Activated naive CD8-positive, alpha-beta T cell treated with anti-CD3 and anti-CD28 coated beads, Interleukin-2, amount 10 ng/mL, durations not matched to agents 7 days and 5 days (primary cell): ENCODE data around the gene ZC3H7A. TPM values are rescaled to one million over a fixed set of nuclear protein-coding genes. Genes with fewer than 3 reads are reported as not detected.
"Not testable (repeated sequence)": the region's sequence is repeated elsewhere in the genome, so short reads cannot be mapped to it uniquely, and the experiment has no call there.

ENCODE experiments used
- ATAC-seq: fragments of 150-1000 bp; cut with Tn5 transposase; one replicate; pipeline ENCODE4 v1.10.0; 2021; ENCODE audit warnings: low read depth, moderate library complexity
- POLR2A ChIA-PET: fragments of 350-600 bp; sonication (Branson Sonifier 250); formaldehyde crosslinking; loops from one replicate; lab custom pipeline; 2021; ENCODE audit warnings: antibody characterized with exemption; lab: Charles Lee
- DNase-seq: peaks from one replicate; pipeline ENCODE4 v3.0.0; 2021
- H3K27ac Mint-ChIP-seq: one replicate; pipeline ENCODE4 v1.8.0; 2022; ENCODE audit warnings: mild to moderate bottlenecking, mixed read lengths
- H3K27me3 Mint-ChIP-seq: one replicate; pipeline ENCODE4 v1.8.0; 2022; ENCODE audit warnings: mild to moderate bottlenecking, moderate library complexity, mixed read lengths
- H3K36me3 Mint-ChIP-seq: one replicate; pipeline ENCODE4 v1.8.0; 2021; ENCODE audit warnings: mild to moderate bottlenecking, mixed read lengths
- H3K4me1 Mint-ChIP-seq: one replicate; pipeline ENCODE4 v1.8.0; 2021; ENCODE audit warnings: mixed read lengths
- H3K4me3 Mint-ChIP-seq: one replicate; pipeline ENCODE4 v1.8.0; 2022; ENCODE audit warnings: mild to moderate bottlenecking, moderate library complexity, mixed read lengths
- H3K9me3 Mint-ChIP-seq: one replicate; pipeline ENCODE4 v1.8.0; 2021; ENCODE audit warnings: mixed read lengths
- total RNA-seq, 2 experiments: library from RNA; stranded (reverse); gene quantifications; one replicate each; pipeline ENCODE4 v1.2.3, GENCODE V29; 2021

ZC3H7A gene
- total RNA-seq, 2 experiments from 2014 or later = 73.1 to 82.5 TPM

GRCh38 chr16:11824362-11824761, 27.3 kb upstream of the ZC3H7A start:
- Mint-ChIP-seq H3K27ac (no peak overlapping the region), H3K4me3 (no peak overlapping the region), H3K27me3 (peaks cover 2% of the 10 kb centered on the region), H3K36me3 (no peaks in the 10 kb centered on the region), H3K4me1 (no peaks in the 10 kb centered on the region), H3K9me3 (no peaks in the 10 kb centered on the region)
- POLR2A ChIA-PET = no interaction called here
- DNase-seq (no peak), ATAC-seq (no peak)

DNA sequence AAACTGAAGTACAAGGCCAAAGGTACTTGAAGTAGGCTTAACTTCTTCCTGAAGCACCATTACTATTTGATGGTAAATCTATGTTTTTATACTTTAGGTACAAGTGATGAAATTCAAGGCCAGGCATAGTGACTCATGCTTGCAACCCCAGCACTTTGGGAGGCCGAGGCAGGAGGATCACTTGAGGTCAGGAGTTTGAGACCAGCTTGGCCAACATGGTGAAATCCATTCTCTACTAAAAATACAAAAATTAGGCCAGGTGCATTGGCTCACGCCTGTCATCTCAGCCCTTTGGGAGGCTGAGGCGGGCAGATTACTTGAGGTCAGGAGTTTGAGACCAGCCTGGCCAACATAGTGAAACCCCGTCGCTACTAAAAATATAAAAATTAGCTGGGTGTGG, 26.6 kb upstream of the ZC3H7A start:
- H3K4me1 Mint-ChIP-seq, POLR2A ChIA-PET, H3K36me3 Mint-ChIP-seq, H3K27me3 Mint-ChIP-seq, DNase-seq, H3K9me3 Mint-ChIP-seq, H3K4me3 Mint-ChIP-seq, ATAC-seq, H3K27ac Mint-ChIP-seq: not testable (repeated sequence)

GRCh38 chr16:11819798-11820197, 22.7 kb upstream of the ZC3H7A start:
- DNase-seq = no peak
- no peak for ATAC-seq
- Mint-ChIP-seq H3K36me3 (no peaks in the 10 kb centered on the region), H3K27me3 (peaks cover 6% of the 10 kb centered on the region), H3K27ac (no peak overlapping the region), H3K4me3 (no peak overlapping the region), H3K4me1 (no peaks in the 10 kb centered on the region), H3K9me3 (no peaks in the 10 kb centered on the region)
- POLR2A ChIA-PET = no interaction called here

DNA sequence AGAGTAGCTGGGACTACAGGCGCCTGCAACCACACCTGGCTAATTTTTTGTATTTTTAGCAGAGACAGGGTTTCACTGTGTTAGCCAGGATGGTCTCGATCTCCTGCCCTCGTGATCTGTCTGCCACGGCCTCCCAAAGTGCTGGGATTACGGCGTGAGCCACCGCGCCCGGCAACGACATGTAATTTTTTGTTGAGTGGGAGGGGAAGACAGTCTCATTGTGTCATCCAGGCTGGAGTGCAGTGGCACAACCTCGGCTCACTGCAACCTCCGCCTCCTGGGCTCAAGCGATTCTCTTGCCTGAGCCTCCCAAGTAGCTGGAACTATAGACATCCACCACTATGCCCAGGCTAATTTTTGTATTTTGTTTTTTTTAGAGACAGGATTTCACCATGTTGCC, 21.9 kb upstream of the ZC3H7A start:
- ATAC-seq, H3K4me1 Mint-ChIP-seq, H3K36me3 Mint-ChIP-seq, POLR2A ChIA-PET, H3K4me3 Mint-ChIP-seq, H3K9me3 Mint-ChIP-seq, H3K27me3 Mint-ChIP-seq, H3K27ac Mint-ChIP-seq, DNase-seq: not testable (repeated sequence)

DNA sequence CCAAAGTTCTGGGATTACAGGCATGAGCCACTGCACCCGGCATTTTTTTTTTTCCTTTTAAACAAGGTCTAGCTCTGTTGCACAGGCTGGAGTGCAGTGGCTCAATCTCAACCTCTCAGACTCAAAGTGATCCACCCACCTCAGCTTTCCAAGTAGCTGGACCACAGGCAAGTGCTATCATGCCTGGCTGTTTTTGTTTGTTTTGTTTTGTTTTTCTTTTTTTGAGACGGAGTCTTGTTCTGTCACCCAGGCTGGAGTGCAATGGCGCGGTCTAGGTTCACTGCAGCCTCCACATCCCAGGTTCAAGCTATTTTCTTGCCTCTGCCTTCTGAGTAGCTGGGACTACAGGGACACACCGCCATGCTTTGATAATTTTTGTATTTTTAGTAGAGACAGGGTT, 19.1 kb upstream of the ZC3H7A start:
- ATAC-seq (no peak), DNase-seq (no peak)
- no peaks in the 10 kb centered on the region for H3K36me3 Mint-ChIP-seq
- no peak overlapping the region for H3K4me3 Mint-ChIP-seq
- no peak overlapping the region for H3K27ac Mint-ChIP-seq
- H3K9me3 Mint-ChIP-seq = no peaks in the 10 kb centered on the region
- POLR2A ChIA-PET = no interaction called here
- peaks cover 6% of the 10 kb centered on the region for H3K27me3 Mint-ChIP-seq
- H3K4me1 Mint-ChIP-seq = peaks cover 3% of the 10 kb centered on the region

DNA sequence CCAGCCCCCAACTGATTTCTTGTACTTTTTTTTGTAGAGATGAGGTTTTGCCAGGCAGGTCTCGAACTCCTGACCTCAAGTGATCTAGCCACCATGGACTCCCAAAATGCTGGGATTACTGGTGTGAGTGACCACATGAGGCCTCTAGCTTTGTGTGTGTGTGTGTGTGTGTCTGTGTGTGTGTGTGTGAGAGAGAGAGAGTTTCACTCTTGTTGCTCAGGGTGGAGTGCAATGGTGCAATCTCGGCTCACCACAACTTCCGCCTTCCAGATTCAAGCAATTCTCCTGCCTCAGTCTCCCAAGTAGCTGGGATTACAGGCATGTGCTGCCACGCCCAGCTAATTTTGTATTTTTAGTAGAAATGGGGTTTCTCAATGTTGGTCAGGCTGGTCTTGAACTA, 17.7 kb upstream of the ZC3H7A start:
- H3K9me3 Mint-ChIP-seq, H3K27me3 Mint-ChIP-seq, H3K27ac Mint-ChIP-seq, DNase-seq, H3K36me3 Mint-ChIP-seq, ATAC-seq, H3K4me3 Mint-ChIP-seq, POLR2A ChIA-PET, H3K4me1 Mint-ChIP-seq: not testable (repeated sequence)

DNA sequence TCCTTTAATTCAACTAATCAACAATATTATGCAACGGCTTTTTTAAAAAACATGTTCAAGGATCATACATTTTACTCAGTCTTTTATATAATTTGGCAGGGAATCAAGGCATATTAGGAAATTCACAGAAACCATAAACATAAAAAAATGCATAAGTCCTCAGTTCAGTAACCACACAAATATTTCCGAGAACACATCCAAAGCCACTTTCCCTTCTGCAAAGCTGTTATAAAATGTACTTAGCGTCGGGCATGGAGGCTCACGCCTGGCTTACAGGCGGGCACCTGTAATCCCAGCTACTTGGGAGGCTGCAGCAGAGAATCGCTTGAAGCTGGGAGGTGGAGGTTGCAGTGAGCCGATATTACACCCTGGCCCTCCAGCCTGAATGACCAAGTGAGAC, 9.7 kb upstream of the ZC3H7A start:
- no peak overlapping the region for H3K27ac Mint-ChIP-seq
- H3K9me3 Mint-ChIP-seq = peaks cover 2% of the 10 kb centered on the region
- ATAC-seq (no peak), DNase-seq (no peak)
- no peaks in the 10 kb centered on the region for H3K36me3 Mint-ChIP-seq
- POLR2A ChIA-PET = no interaction called here
- peaks cover 4% of the 10 kb centered on the region for H3K27me3 Mint-ChIP-seq
- H3K4me3 Mint-ChIP-seq = no peak overlapping the region
- H3K4me1 Mint-ChIP-seq = peaks cover 9% of the 10 kb centered on the region

DNA sequence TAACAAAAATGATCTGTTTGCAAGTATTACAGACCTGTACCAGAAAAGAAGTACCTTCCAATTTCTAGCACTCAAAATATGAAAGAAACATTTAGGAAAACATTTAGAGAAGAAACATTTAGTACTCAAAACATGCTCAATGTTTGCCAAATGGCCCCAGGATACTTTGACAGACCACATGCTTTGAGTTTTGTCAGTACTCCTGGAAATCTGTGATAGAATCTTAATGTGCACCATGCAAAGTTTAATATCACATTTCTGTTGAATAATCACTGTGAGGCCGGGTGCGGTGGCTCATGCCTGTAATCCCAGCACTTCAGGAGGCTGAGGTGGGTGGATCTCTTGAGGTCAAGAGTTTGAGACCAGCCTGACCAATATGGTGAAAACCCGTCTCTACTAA, 8.5 kb upstream of the ZC3H7A start:
- Mint-ChIP-seq H3K9me3 (peaks cover 2% of the 10 kb centered on the region), H3K36me3 (no peaks in the 10 kb centered on the region), H3K4me3 (no peak overlapping the region), H3K27me3 (peaks cover 4% of the 10 kb centered on the region), H3K4me1 (peaks cover 12% of the 10 kb centered on the region), H3K27ac (no peak overlapping the region)
- POLR2A ChIA-PET = no interaction called here
- no peak for DNase-seq
- no peak for ATAC-seq

- peaks cover 2% of the 10 kb centered on the region for H3K27me3 Mint-ChIP-seq
- no peak overlapping the region for H3K4me3 Mint-ChIP-seq
- POLR2A ChIA-PET = no interaction called here
- no peaks in the 10 kb centered on the region for H3K9me3 Mint-ChIP-seq
- H3K27ac Mint-ChIP-seq = no peak overlapping the region
- ATAC-seq (no peak), DNase-seq (no peak)
- peaks cover 4% of the 10 kb centered on the region for H3K36me3 Mint-ChIP-seq
- H3K4me1 Mint-ChIP-seq = peaks cover 32% of the 10 kb centered on the region
These were observed 4.5 kb upstream of the ZC3H7A start for GRCh38 chr16:11801481-11802021.

DNA sequence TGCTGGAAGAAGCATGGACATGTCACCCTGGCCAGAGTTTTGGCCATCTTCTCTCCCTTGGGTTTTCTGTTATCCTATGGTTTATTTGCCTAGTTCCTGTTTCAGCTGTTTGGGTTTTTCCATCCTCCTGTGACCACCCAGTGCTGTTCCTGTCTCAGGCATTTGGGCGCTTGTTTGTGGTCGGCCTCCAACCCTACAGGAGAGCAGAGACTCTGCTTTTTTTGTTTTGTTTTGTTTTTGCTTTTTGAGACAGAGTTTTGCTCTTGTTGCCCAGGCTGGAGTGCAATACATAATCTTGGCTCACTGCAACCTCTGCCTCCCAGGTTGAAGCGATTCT, 3.3 kb upstream of the ZC3H7A start:
- peak overlapping the region; percentile 91 for H3K4me3 Mint-ChIP-seq
- peak overlapping the region; percentile 44 for H3K27ac Mint-ChIP-seq
- no peak for ATAC-seq
- H3K36me3 Mint-ChIP-seq = peaks cover 8% of the 10 kb centered on the region
- no peak for DNase-seq
- H3K9me3 Mint-ChIP-seq = no peaks in the 10 kb centered on the region
- peaks cover 39% of the 10 kb centered on the region for H3K4me1 Mint-ChIP-seq
- POLR2A ChIA-PET = interaction anchor here (0.7 kb wide), 1 partner anchor 16 kb away, joined by 4 read pairs; no protein-coding TSS in a partner anchor
- peaks cover 2% of the 10 kb centered on the region for H3K27me3 Mint-ChIP-seq

GRCh38 chr16:11799509-11800381, 2.7 kb upstream of the ZC3H7A start:
- Mint-ChIP-seq H3K27me3 (peaks cover 2% of the 10 kb centered on the region), H3K36me3 (peaks cover 12% of the 10 kb centered on the region), H3K4me1 (peaks cover 45% of the 10 kb centered on the region), H3K27ac (peak overlapping the region; percentile 44), H3K9me3 (no peaks in the 10 kb centered on the region), H3K4me3 (peak overlapping the region; percentile 91)
- DNase-seq (no peak), ATAC-seq (no peak)
- POLR2A ChIA-PET = interaction anchor here (0.7 to 3.4 kb wide), 2 partner anchors 15 to 57 kb away, joined by 4 to 36 read pairs; partner anchors contain the start of gene TXNDC11

- DNase-seq = no peak
- peaks cover 15% of the 10 kb centered on the region for H3K36me3 Mint-ChIP-seq
- no peaks in the 10 kb centered on the region for H3K27me3 Mint-ChIP-seq
- POLR2A ChIA-PET = interaction anchor here (0.5 to 3.4 kb wide), 8 partner anchors 11 to 435 kb away, joined by 3 to 36 read pairs (median 5); partner anchors contain the start of genes LITAF and TXNDC11
- H3K4me1 Mint-ChIP-seq = peaks cover 51% of the 10 kb centered on the region
- peak overlapping the region; percentile 90 for H3K27ac Mint-ChIP-seq
- no peak for ATAC-seq
- H3K9me3 Mint-ChIP-seq = no peaks in the 10 kb centered on the region
- peak overlapping the region; percentile 91 for H3K4me3 Mint-ChIP-seq
These were observed 1.9 kb upstream of the ZC3H7A start for GRCh38 chr16:11799017-11799381.

DNA sequence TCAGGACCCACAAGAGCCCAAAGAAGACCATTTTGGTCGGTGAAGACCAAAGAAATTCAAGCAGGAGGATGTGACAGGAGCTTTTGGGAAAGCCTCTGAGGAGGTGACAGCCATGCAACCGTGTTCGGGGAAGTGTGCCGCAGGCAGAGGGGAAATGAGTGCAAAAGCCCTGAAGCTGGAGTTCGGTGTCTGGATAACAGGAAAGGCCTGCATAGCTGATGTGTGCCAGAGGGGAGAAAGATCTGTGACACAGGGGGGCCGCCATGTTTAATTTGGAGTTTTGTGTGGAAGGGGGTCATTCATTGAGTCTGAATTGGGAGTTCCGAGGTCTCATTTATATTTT, 870 bp upstream of the ZC3H7A start:
- peak overlapping the region; percentile 90 for H3K27ac Mint-ChIP-seq
- no peaks in the 10 kb centered on the region for H3K9me3 Mint-ChIP-seq
- H3K27me3 Mint-ChIP-seq = no peaks in the 10 kb centered on the region
- peaks cover 15% of the 10 kb centered on the region for H3K36me3 Mint-ChIP-seq
- peaks cover 58% of the 10 kb centered on the region for H3K4me1 Mint-ChIP-seq
- peak overlapping the region; percentile 91 for H3K4me3 Mint-ChIP-seq
- DNase-seq = no peak
- POLR2A ChIA-PET = interaction anchor here (0.7 to 3.5 kb wide), 14 partner anchors 11 to 282 kb away, joined by 3 to 36 read pairs (median 5); partner anchors contain the start of genes GSPT1, LITAF, RSL1D1 and SNX29
- no peak for ATAC-seq
